HL-60 (cell line): ENCODE data around the gene SMAD6.

ENCODE experiments used
- TF ChIP-seq, protein P1 (sequence below): IDR thresholded peaks from one replicate; pipeline ENCODE4 v1.5.1; 2011; ENCODE audit warnings: low read length, control low read depth, inconsistent platforms; ENCODE audit not compliant: insufficient read depth
- TF ChIP-seq, protein P2 (sequence below): IDR thresholded peaks from 2 replicates; pipeline ENCODE4 v1.6.1; 2012; ENCODE audit warnings: low read depth; ENCODE audit not compliant: insufficient replicate concordance

DNA sequence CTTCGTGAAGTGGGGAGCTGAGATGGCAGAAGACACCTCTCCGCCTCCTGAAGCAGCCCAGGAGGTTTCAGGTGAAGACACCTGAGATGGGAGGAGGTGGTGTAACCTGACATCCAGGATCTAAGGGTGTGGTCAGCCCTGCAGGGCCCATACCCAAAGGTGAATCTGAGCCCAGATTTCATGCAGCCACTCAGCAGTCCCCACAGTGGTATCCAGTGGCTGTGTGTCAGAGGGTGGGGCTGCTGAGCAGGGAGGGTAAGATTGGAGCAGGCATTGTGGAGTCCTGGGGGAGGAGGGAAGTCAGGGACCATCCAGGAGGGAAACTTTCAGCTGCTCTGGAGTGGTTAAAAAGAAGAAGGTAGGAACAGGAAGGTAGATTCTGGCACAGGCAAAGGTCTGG, 46.0 kb upstream of the SMAD6 start:
- TF ChIP-seq, protein P1, sequence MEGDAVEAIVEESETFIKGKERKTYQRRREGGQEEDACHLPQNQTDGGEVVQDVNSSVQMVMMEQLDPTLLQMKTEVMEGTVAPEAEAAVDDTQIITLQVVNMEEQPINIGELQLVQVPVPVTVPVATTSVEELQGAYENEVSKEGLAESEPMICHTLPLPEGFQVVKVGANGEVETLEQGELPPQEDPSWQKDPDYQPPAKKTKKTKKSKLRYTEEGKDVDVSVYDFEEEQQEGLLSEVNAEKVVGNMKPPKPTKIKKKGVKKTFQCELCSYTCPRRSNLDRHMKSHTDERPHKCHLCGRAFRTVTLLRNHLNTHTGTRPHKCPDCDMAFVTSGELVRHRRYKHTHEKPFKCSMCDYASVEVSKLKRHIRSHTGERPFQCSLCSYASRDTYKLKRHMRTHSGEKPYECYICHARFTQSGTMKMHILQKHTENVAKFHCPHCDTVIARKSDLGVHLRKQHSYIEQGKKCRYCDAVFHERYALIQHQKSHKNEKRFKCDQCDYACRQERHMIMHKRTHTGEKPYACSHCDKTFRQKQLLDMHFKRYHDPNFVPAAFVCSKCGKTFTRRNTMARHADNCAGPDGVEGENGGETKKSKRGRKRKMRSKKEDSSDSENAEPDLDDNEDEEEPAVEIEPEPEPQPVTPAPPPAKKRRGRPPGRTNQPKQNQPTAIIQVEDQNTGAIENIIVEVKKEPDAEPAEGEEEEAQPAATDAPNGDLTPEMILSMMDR = no peak
- TF ChIP-seq, protein P2, sequence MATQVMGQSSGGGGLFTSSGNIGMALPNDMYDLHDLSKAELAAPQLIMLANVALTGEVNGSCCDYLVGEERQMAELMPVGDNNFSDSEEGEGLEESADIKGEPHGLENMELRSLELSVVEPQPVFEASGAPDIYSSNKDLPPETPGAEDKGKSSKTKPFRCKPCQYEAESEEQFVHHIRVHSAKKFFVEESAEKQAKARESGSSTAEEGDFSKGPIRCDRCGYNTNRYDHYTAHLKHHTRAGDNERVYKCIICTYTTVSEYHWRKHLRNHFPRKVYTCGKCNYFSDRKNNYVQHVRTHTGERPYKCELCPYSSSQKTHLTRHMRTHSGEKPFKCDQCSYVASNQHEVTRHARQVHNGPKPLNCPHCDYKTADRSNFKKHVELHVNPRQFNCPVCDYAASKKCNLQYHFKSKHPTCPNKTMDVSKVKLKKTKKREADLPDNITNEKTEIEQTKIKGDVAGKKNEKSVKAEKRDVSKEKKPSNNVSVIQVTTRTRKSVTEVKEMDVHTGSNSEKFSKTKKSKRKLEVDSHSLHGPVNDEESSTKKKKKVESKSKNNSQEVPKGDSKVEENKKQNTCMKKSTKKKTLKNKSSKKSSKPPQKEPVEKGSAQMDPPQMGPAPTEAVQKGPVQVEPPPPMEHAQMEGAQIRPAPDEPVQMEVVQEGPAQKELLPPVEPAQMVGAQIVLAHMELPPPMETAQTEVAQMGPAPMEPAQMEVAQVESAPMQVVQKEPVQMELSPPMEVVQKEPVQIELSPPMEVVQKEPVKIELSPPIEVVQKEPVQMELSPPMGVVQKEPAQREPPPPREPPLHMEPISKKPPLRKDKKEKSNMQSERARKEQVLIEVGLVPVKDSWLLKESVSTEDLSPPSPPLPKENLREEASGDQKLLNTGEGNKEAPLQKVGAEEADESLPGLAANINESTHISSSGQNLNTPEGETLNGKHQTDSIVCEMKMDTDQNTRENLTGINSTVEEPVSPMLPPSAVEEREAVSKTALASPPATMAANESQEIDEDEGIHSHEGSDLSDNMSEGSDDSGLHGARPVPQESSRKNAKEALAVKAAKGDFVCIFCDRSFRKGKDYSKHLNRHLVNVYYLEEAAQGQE = no peak
